SK-N-SH treated with all-trans-retinoic acid at 6 μM for 48 hours (cell line): ENCODE measurements around the gene PIK3R6.

Experiments
- ATAC-seq: fragments of 200-7000 bp; cut with Tn5 transposase; 3 replicates; pipeline ENCODE4 v1.9.1; 2020; ENCODE audit warnings: mild to moderate bottlenecking, moderate library complexity
- ARNTL ChIP-seq: fragments of 450-650 bp; formaldehyde crosslinking; IDR thresholded peaks from 2 replicates; pipeline ENCODE4 v1.5.0; 2020; ENCODE audit warnings: low read depth, mild to moderate bottlenecking, moderate library complexity, borderline replicate concordance
- BACH2 ChIP-seq: fragments of 250-450 bp; sonication (Bioruptor Pico); IDR thresholded peaks from 2 replicates; pipeline ENCODE4 v1.9.0; 2021; ENCODE audit warnings: mild to moderate bottlenecking, borderline replicate concordance
- CSDC2 ChIP-seq: fragments of 250-450 bp; sonication (Bioruptor Pico); IDR thresholded peaks from 2 replicates; pipeline ENCODE4 v1.5.0; 2020; ENCODE audit warnings: mild to moderate bottlenecking, moderate library complexity
- ESRRG ChIP-seq: fragments of 250-450 bp; sonication (Bioruptor Pico); IDR thresholded peaks from 2 replicates; pipeline ENCODE4 v1.6.1; 2021; ENCODE audit warnings: mild to moderate bottlenecking
- GLIS3 ChIP-seq: fragments of 250-450 bp; sonication (Bioruptor Pico); IDR thresholded peaks from 2 replicates; pipeline ENCODE4 v1.5.0; 2020; ENCODE audit warnings: mild to moderate bottlenecking, moderate library complexity
- ISL1 ChIP-seq: fragments of 250-450 bp; sonication (Bioruptor Pico); IDR thresholded peaks from 2 replicates; pipeline ENCODE4 v2.1.2; 2022; ENCODE audit warnings: mild to moderate bottlenecking, moderate library complexity
- POU6F1 ChIP-seq: fragments of 250-450 bp; sonication (Bioruptor Pico); IDR thresholded peaks from 2 replicates; pipeline ENCODE4 v1.8.0; 2021; ENCODE audit warnings: low read depth, mild to moderate bottlenecking, moderate library complexity, borderline replicate concordance
- PPARA ChIP-seq: fragments of 250-450 bp; sonication (Bioruptor Pico); IDR thresholded peaks from 2 replicates; pipeline ENCODE4 v1.5.0; 2020; ENCODE audit warnings: mild to moderate bottlenecking, borderline replicate concordance
- RARB ChIP-seq: fragments of 250-450 bp; sonication (Bioruptor Pico); IDR thresholded peaks from 2 replicates; pipeline ENCODE4 v1.8.0; 2021; ENCODE audit warnings: mild to moderate bottlenecking, moderate library complexity
- SNAI2 ChIP-seq: fragments of 250-450 bp; sonication (Bioruptor Pico); IDR thresholded peaks from 2 replicates; pipeline ENCODE4 v1.5.0; 2020; ENCODE audit warnings: mild to moderate bottlenecking, moderate library complexity
- TCF4 ChIP-seq: fragments of 250-450 bp; sonication (Bioruptor Pico); IDR thresholded peaks from 2 replicates; pipeline ENCODE4 v1.8.0; 2021; ENCODE audit warnings: mild to moderate bottlenecking, moderate library complexity, borderline replicate concordance
- TOX ChIP-seq: fragments of 250-450 bp; sonication (Bioruptor Pico); IDR thresholded peaks from 2 replicates; pipeline ENCODE4 v1.8.0; 2021; ENCODE audit warnings: mild to moderate bottlenecking, moderate library complexity, borderline replicate concordance
- ZC3H10 ChIP-seq: fragments of 250-450 bp; sonication (Bioruptor Pico); IDR thresholded peaks from 2 replicates; pipeline ENCODE4 v1.5.1; 2021; ENCODE audit warnings: mild to moderate bottlenecking, moderate library complexity
- ZFP3 ChIP-seq: fragments of 250-450 bp; sonication (Bioruptor Pico); IDR thresholded peaks from 2 replicates; pipeline ENCODE4 v1.5.0; 2020; ENCODE audit warnings: mild to moderate bottlenecking, moderate library complexity
- ZFP30 ChIP-seq: fragments of 450-650 bp; formaldehyde crosslinking; IDR thresholded peaks from 2 replicates; pipeline ENCODE4 v1.5.0; 2022; ENCODE audit warnings: mild to moderate bottlenecking, moderate library complexity
- ZNF565 ChIP-seq: fragments of 450-650 bp; formaldehyde crosslinking; conservative IDR thresholded peaks from 2 replicates; pipeline ENCODE4 v1.5.0; 2020; ENCODE audit warnings: low read depth, mild to moderate bottlenecking, moderate library complexity
- ZNF70 ChIP-seq: fragments of 450-650 bp; formaldehyde crosslinking; IDR thresholded peaks from 2 replicates; pipeline ENCODE4 v1.5.0; 2020; ENCODE audit warnings: mild to moderate bottlenecking, moderate library complexity
- ZNF8 ChIP-seq: fragments of 450-650 bp; formaldehyde crosslinking; IDR thresholded peaks from 2 replicates; pipeline ENCODE4 v1.5.0; 2020; ENCODE audit warnings: mild to moderate bottlenecking, moderate library complexity
- TF ChIP-seq, protein P1 (sequence below): fragments of 250-450 bp; sonication (Bioruptor Pico); IDR thresholded peaks from 2 replicates; pipeline ENCODE4 v1.5.1; 2020; ENCODE audit warnings: low read depth, mild to moderate bottlenecking, moderate library complexity
- TF ChIP-seq, protein P2 (sequence below): fragments of 250-450 bp; sonication (Bioruptor Pico); IDR thresholded peaks from 2 replicates; pipeline ENCODE4 v1.5.0; 2020; ENCODE audit warnings: mild to moderate bottlenecking, moderate library complexity
- TF ChIP-seq, protein P3 (sequence below): fragments of 250-450 bp; sonication (Bioruptor Pico); IDR thresholded peaks from 2 replicates; pipeline ENCODE4 v1.5.1; 2021; ENCODE audit warnings: mild to moderate bottlenecking, moderate library complexity

The PIK3R6 gene

DNA sequence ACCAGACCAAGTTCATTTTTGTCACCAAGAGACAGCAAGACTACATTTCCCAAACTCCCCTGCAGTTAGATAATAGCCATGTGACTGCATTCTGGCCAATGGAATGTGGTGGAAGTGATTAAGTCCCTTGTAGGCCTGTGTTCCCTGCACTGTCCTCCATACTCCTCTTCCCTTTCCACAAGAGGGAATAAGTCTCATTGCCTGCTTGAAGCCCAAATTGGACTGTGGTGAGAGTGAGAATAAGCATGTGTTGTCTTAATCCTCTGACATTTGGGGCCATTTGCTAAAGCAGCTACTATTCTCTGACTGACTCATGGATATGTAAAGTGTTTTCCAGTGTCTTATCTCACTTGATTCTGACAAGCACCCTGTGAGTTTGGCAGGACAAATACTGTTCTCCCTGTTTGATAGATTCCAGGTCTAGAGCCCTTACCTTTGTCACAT, 20.7 kb downstream of the PIK3R6 start:
- peak; percentile 79 for ATAC-seq
- TF ChIP-seq CSDC2 (CRISPR knock-in tag) (no peak), ZC3H10 (CRISPR knock-in tag) (no peak), ESRRG (no peak), TOX (CRISPR knock-in tag) (no peak), ZFP30 (CRISPR knock-in tag) (no peak), ZNF8 (CRISPR knock-in tag) (no peak), PPARA (CRISPR knock-in tag) (no peak), ZFP3 (no peak), GLIS3 (CRISPR knock-in tag) (no peak), POU6F1 (CRISPR knock-in tag) (no peak), ZNF70 (CRISPR knock-in tag) (no peak), ZNF565 (CRISPR knock-in tag) (no peak)
- TF ChIP-seq, protein P1, sequence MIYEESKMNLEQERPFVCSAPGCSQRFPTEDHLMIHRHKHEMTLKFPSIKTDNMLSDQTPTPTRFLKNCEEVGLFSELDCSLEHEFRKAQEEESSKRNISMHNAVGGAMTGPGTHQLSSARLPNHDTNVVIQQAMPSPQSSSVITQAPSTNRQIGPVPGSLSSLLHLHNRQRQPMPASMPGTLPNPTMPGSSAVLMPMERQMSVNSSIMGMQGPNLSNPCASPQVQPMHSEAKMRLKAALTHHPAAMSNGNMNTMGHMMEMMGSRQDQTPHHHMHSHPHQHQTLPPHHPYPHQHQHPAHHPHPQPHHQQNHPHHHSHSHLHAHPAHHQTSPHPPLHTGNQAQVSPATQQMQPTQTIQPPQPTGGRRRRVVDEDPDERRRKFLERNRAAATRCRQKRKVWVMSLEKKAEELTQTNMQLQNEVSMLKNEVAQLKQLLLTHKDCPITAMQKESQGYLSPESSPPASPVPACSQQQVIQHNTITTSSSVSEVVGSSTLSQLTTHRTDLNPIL (CRISPR knock-in tag), result no peak
- TF ChIP-seq, protein P2, sequence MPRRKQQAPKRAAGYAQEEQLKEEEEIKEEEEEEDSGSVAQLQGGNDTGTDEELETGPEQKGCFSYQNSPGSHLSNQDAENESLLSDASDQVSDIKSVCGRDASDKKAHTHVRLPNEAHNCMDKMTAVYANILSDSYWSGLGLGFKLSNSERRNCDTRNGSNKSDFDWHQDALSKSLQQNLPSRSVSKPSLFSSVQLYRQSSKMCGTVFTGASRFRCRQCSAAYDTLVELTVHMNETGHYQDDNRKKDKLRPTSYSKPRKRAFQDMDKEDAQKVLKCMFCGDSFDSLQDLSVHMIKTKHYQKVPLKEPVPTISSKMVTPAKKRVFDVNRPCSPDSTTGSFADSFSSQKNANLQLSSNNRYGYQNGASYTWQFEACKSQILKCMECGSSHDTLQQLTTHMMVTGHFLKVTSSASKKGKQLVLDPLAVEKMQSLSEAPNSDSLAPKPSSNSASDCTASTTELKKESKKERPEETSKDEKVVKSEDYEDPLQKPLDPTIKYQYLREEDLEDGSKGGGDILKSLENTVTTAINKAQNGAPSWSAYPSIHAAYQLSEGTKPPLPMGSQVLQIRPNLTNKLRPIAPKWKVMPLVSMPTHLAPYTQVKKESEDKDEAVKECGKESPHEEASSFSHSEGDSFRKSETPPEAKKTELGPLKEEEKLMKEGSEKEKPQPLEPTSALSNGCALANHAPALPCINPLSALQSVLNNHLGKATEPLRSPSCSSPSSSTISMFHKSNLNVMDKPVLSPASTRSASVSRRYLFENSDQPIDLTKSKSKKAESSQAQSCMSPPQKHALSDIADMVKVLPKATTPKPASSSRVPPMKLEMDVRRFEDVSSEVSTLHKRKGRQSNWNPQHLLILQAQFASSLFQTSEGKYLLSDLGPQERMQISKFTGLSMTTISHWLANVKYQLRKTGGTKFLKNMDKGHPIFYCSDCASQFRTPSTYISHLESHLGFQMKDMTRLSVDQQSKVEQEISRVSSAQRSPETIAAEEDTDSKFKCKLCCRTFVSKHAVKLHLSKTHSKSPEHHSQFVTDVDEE (CRISPR knock-in tag), result no peak

GRCh38 chr17:8844229-8845218, 22.9 kb downstream of the PIK3R6 start:
- no peak for ATAC-seq
- no peak for TF ChIP-seq TCF4 (CRISPR knock-in tag)
- TF ChIP-seq PPARA (CRISPR knock-in tag), result no peak
- no peak for TF ChIP-seq ISL1 (CRISPR knock-in tag)

DNA sequence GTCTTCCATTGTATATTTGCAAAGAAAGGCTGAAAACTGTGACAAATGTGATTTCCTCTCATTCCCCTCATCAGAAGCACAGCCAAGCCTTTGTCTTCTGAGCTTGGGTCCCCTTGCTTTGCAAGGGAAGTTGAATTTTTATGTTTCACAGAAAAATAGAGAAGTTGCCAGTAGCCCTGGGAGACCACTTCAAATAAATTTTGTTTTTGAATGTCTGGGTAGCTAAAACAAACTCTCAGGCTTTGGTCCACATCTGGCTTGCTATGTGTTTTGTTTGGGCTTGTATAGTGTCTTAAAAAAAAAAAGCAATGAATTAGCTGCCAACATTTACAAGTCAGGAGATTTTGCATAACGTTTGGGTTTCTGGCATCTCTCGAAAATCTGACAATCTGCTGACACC, 24.1 kb downstream of the PIK3R6 start:
- no peak for ATAC-seq
- TF ChIP-seq BACH2, result no peak
- TF ChIP-seq POU6F1 (CRISPR knock-in tag), result no peak
- TF ChIP-seq PPARA (CRISPR knock-in tag), result no peak
- TF ChIP-seq, protein P3, sequence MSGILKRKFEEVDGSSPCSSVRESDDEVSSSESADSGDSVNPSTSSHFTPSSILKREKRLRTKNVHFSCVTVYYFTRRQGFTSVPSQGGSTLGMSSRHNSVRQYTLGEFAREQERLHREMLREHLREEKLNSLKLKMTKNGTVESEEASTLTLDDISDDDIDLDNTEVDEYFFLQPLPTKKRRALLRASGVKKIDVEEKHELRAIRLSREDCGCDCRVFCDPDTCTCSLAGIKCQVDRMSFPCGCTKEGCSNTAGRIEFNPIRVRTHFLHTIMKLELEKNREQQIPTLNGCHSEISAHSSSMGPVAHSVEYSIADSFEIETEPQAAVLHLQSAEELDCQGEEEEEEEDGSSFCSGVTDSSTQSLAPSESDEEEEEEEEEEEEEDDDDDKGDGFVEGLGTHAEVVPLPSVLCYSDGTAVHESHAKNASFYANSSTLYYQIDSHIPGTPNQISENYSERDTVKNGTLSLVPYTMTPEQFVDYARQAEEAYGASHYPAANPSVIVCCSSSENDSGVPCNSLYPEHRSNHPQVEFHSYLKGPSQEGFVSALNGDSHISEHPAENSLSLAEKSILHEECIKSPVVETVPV (CRISPR knock-in tag), result no peak
- TF ChIP-seq ZC3H10 (CRISPR knock-in tag), result no peak
- TF ChIP-seq ZNF70 (CRISPR knock-in tag), result no peak
- TF ChIP-seq SNAI2 (CRISPR knock-in tag), result no peak
- TF ChIP-seq RARB (CRISPR knock-in tag), result no peak
- no peak for TF ChIP-seq ARNTL (CRISPR knock-in tag)
